Erythroblast (primary cell): ENCODE results near the gene MAP2.

Experiments
- GATA1 ChIP-seq: IDR thresholded peaks from 2 replicates; pipeline ENCODE4 v1.6.1; 2011; ENCODE audit warnings: low read depth, mild to moderate bottlenecking, control low read depth, low read length, moderate library complexity
- POLR2A ChIP-seq: IDR thresholded peaks from 2 replicates; pipeline ENCODE4 v1.6.1; 2011; ENCODE audit warnings: mild to moderate bottlenecking, low read length

DNA sequence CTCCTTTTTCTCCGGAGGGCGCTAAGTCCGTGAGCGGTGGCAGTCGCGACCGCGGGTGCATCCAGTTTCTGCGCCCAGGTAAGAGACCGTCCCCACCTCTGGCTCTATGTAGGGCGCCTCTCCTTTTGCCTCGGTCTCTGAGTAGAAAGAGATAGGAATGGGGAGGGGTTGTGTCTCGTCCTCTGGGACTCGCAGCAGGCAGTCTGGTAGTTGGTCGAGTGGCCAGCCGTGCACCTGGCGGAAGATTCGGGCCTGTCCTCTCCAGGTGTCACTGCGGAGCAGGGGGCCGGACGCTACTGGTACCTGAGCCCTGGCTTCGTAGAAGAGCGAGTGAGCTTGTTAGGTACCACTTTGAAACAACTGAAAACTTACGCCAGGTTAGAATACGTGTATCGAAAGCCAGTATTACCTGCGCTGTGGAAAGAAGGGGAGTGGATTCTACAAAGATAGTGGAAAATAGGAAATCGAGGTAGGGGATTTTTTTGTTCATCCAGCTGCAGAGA, 403 bp downstream of the MAP2 start:
- TF ChIP-seq POLR2A (no peak), GATA1 (no peak)
